NCI-H1417 (cell line): ENCODE results near the gene CDC73.
"Not testable (repeated sequence)": the region's sequence is repeated elsewhere in the genome, so short reads cannot be mapped to it uniquely, and the experiment has no call there.

Experiments used
- DNase-seq, 3 experiments: peaks; one replicate each; lab custom pipeline; 2025; lab: John Stamatoyannopoulos, UW

The CDC73 gene

DNA sequence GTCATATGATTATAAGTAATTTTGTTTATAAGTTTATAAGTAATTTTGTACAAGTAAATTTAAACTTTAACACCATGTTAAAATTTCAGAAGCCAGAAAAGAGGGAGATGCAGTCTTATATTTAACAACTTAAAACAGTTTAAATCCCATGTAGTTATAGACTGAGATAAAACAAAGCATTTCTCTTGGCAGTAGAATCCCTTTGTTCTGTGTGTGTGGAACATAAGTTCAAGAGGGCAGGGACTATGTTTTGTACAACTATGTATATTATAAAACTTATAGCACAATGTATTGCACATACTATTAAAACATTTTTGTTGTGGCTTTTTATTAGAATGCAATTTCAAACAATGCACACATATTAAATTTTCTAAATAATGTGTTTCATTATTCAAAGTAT, 109.3 kb downstream of the CDC73 start:
- DNase-seq = not testable (repeated sequence)

DNA sequence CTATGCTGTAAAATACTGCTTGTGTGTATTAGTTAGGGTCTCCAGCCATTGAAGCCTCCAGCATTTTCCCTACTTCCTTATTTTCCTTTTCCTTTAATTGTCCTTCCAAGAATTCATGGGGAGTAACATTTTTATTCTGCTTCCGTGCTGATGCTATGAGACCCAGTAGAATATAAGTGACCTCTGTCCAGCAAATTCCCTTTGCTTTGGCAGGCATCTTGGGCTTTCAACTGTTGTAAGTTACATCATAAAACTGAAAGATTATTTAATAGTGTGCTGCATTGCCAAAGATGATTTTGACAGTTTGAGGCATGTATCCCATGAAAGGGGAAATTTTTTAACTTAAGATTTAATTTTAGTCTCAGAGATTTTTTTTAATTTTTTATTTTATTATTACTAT, 112.7 kb downstream of the CDC73 start:
- no peak for DNase-seq

DNA sequence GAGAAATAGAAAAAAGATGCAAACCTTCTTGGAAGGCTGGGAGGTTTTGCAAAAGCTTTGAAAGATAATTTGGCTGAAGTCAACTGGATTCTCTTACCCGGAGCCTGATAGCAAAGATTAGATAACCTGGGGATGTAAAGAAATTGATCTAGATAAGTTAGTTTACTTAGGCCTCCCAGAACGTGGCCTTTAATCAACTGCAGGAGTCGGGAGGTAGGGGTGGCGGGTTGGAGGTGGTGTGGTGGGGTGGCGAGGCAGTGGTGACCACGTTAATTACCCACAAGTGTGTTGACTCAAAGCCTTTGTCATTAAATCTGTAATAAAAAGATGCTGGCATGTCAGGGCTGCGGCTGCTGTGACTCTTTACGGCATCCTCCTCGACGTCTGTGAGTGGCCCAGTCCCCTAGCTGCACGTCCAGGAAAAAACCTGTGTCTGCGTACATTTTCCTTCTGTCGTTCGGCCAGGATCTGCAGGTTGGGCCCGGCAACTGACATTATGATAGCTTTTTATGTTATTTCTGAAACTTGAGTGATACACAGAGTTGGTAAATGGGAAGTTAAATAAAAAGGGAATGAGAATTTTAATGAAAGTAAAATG, 115.6 kb downstream of the CDC73 start:
- DNase-seq = no peak

DNA sequence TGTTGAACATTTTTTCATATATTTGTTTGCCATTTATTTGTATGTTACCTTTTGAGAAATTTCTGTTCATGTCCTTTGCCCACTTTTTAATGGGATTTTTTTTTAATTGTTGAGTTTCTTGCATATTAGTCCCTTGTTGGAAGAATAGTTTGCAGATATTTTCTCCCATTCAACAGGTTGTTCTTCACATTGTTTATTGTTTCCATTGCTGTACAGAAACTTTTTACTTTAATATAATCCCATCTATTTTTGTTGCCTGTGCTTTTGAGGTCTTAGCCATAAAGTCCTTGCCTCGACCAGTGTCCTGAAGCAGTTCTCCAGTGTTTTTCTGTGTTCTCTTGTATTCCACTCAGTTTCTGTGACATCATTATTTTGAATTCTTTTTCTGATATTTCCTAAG, 118.8 kb downstream of the CDC73 start:
- DNase-seq = no peak

DNA sequence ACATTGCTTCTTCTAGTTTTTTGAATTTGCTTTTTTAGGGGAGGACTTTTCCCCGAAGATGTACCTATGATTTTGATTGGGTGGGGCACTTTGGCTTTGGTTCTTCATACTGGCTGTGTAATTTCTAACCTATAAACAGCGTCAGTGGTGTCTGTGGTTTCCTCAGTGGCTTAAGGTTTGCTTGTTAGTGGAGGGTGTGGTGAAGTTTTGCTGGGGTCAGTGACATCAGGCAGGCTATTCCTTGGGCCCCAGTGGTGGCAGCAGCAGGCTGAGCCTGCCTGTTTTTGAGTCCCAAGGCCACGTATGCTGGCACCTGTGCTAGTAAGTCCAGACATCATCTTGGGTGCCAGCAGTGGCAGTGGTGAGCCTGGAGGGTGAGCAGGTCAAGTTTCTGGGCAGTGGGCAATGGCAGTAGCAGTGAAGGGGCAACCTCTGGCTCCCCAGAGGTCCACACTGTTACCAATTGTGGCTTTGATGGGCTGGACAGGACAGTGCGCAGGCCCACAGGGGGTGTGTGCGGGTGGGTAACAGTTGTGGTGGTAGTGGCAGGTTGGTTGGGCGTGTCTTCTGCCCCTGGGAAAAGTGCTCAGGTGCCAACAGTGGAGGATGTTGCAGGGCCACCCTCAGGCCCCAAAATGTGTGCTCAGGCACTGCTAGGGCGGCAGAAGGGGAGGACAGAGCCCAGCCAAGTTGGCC, 119.4 kb downstream of the CDC73 start:
- DNase-seq = no peak

DNA sequence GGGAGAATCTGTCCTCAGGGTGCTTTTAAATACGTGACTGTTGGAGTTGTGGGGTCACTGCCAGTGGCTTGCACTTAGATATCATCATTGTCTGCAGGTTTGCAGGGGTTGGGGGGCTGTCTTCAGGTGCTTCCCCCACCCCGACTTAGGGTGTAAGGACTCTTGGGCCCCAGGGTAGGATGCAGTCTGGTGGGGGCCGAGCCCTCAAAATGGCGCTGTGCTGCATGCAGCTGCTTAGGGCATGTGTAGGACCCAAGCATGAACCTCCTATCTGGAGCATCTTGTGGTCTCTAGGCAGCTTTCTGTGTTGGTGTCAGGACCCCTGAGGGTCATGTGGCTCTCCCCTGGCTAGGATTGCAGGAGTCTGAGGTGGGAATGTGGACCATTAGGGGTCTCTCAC, 120.2 kb downstream of the CDC73 start:
- DNase-seq = no peak

DNA sequence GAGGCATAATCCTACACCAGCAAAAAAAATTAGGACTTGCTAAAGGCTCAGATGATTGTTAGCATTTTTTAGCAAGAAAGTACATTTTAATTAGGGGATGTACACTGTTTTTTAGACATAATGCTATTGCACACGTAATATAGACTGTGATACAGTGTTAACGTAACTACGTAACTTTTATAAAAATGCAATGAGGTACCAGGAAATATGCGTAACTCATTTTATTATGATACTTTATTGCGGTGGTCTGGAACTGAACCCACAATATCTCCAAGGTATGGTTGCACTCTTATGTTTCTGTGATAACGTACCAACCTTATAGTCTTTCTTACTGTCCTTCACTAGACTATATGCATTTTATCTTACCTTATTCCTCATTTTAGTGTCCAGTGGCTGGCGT, 127.4 kb downstream of the CDC73 start:
- DNase-seq = no peak

DNA sequence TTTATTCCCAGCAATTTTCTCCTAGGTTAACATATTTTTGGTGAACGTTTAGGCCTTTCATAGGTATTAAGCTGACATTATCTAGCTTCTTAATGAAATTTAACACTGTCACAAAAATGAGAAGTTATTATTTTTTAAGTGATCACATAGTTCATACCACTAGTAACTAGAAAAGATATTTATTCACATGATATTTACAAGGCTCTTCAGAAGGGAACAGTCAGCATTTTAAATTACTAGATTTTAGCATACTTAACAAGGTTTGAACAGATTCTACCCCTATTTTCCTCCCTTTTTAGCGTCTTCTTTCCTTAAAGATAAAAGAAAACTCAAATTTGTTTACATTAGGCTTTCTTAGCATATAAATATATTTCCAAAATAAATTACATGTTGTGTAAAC, 130.1 kb downstream of the CDC73 start:
- DNase-seq = no peak

DNA sequence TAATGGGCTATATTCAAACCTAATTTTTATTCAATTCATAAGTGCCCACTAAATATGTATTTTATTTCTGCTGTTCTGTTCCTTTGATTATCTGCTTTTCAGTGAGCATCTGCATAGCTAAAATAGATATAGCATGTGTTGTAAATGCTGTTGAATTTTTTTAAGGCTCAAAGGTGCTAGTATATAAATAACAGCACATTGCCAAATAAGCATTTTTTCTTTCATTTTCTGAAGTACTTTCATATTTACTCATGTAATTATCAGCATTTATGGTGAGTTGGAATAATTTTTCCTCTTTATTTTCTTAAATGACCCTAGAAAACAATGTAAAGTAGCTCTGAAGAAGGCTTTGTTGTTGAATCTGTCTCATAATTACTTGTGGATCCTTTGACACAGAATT, 134.2 kb downstream of the CDC73 start:
- DNase-seq = peak in 1 of 3 experiments; percentile 40

DNA sequence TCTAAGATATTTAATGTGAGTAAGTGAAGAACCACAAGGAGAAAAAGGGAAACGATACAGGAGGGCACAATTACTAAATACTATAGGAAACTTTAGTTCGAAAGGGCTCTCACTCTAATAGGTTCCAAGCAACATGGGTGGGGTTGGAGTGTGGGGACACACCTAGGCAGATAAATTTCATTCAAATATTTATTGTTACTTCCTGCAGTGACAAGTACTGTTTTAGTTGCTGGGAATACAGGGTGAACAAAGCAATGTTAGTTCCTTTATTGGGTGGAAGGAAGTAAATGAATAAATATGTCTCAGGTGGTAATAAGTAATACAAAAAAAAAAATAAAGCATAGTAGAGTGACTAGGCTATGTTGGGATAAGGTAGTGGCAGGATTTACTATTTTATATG, 137.8 kb downstream of the CDC73 start:
- DNase-seq = no peak

DNA sequence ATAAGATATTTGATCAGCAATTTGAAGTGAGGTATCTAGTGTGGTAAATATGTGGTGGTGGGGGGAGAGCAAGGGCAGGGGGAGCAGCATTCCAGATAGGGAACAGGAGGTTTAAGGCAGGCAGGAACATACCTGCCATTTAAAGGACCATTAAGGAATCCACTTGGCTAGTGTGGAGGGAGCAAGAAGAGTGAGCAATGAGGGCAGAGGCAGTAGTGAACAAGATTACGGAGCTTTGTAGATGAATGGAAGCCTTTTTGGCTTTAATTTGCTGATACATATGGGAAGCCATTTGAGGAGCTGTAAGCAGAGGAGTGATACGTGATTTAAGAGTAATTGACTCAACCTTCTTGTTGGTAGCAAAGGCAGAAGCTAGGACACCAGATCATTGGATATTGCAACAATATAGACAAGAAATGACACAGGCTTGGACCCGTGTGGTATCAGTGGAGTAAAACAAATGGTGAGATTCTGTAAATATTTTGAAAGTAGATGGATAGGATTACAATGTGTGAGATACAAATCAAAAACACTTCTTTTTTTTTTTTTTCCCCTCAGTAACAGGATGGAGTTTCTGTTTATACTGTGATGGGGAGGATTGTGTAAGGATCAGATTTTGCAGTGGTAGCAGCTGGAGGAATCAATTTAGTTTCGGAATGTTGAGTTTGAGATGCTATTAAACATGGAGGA, 138.4 kb downstream of the CDC73 start:
- no peak for DNase-seq

DNA sequence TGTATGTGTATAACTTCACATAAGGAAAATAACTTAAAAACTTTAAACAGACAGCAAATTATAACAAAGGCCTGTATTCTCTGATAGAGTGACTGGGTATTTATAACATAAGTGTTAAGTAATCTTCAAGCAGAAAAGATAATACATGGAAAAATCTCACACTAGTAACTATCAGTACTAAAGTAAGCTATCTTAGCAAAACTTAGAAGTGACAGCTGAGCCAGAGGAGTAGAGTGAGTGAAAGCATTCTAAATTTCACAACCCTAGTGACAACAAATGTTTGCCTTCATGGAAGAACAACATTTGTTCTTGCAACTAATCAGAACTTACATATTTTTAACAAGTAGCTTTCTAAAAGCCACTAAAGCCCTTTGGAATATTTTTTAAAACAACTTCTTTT, 139.1 kb downstream of the CDC73 start:
- DNase-seq = no peak

DNA sequence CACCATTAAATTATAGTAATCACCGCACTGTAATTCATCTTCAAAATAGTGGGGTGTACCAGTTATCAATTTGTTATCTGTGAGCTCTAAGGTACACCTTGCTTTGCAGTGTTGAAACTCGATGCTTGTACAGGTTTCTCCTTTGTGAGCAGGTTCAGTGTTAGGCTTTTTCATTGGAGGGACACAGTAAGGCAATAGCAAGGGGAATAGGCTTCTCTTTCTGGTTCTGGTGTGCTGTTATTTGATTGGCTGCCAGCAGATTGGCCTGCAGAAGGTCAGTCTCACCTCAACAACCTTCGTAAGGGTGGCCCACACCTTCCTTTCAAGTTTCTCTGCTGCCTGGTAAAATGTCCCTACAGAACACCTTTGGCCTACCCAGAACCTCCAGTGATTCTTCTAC, 140.8 kb downstream of the CDC73 start:
- no peak for DNase-seq

DNA sequence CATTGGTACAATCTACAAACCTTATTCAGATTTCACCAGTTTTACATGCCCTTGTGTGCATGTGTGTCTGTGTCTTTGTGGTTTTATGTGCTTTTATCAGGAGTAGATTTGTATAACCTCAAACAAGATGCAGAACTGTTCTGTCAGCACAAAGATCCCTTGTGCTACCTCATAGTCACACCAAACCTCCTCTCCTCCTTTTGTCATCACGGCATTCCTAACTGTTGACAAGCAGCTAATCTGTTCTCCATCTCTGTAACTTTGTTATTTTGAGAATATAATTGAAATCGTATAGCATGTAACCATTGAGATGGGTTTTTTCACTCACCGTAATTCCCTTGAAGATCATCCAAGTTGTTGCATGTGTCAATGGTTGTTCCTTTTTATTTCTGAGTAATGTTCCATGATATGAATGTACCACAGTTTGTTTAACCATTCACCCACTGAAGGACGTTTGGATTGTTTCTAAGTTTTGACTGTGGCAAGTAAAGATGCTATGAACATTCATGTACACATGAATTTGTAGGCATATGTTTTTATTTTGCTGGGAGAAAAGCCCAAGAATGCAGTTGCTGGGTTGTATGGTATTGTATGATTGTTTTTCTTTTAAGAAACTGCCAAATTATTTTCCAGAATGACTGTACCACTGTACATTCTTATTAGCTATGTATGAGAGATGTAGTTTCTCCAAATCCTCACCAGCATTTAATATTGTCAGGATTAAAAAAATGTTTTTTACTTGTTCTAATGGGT, 142.7 kb downstream of the CDC73 start:
- DNase-seq = no peak

DNA sequence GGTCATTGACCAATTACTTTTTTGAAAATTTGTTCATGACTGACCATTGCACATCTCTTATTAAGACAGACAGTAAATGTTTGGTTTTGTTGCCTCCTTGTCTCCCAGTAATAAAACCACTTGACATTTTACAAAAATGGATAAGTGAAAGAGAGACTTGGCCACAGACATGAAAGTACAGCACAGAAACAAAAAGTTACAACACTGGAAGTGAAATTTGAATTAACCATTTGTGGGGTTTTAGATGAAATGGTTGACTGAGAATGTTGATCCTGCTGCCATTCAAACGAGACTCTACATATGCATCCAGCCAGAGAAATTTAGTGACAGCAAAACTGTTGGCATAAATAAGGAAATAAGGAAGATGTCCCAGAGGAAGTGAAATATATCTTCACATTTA, 143.9 kb downstream of the CDC73 start:
- DNase-seq = no peak

DNA sequence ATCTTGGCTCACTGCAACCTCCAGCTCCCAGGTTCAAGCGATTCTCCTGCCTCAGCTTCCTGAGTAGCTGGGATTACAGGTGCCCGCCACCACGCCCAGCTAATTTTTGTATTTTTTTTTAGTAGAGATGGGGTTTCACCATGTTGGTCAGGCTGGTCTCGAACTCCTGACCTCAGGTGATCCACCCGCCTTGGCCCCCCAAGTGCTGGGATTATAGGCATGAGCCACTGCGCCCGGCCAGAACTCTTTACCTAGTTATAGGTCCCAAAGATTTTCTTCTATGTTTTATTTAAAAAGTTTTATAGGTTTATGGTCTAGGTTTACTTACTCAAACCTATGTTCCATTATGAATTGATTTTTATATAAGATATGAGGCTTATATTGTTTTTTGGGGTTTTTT, 145.0 kb downstream of the CDC73 start:
- not testable (repeated sequence) for DNase-seq

DNA sequence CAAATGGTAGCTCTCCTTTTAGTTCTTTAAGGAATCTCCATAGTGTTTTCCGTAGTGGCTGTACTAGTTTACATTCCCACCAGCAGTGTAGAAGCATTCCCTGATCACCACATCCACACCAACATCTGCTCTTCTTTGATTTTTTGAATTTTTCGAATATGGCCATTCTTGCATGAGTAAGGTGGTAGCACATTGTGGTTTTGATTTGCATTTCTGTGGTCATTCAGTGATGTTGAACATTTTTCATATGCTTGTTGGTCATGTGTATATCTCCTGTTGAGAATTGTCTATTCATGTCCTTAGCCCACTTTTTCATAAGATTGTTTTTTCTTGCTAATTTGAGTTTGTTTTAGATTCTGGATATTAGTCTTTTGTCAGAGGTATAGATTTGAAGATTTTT, 149.2 kb downstream of the CDC73 start:
- DNase-seq = no peak

DNA sequence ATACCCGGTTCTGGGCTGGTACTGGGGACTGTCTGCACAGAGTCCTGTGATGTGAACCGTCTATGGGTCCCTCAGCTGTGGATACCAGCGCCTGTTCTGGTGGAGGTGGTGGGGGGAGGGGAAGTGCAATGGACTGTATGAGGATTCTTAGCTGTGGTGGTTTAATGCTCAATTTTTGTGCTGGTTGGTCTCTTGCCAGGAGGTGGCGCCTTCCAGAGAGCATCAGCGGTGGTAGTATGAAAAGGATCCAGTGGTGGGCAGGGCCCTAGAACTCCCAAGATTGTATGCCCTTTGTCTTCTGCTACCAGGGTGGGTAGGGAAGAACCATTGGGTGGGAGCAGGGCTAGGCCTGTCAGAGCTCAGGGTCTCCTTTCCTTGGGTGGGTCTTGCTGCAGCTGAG, 153.9 kb downstream of the CDC73 start:
- no peak for DNase-seq

DNA sequence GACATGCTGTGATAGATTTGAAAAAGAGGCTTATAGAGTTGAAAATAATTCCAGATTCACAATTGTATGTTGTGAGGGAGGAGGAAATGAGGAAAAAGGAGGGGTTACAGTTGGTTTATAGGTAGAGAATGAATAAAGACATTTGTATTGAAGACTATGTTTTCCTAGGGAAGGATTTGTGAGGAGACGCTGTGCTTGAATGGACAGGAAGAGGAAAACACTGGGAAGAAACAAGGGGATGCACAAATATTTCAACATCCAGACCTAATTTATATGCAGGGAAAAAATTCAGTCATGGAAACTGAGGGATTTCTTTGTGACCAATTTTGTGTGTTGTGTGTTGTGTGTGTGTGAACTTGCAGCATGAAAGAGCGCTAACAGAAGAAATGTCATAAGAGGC, 157.1 kb downstream of the CDC73 start:
- DNase-seq = no peak

DNA sequence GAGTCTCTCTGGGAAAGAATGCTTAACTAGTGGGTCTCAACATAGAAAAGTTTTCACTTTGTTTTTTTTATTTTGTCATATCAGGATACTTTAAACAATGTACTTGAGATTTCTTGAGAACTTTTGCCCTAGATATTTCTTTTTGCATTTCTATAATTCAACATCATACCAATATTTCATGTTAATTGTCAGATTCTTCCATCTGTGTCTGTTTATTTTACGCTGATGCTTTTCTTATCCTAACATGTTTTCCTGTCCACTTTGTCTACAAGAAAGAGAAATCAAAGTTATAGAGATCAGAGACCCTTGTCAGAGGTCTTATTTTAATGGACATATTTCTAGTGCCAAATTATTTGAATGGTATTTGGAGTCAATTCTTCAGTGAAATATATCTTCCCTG, 160.1 kb downstream of the CDC73 start:
- DNase-seq = no peak

DNA sequence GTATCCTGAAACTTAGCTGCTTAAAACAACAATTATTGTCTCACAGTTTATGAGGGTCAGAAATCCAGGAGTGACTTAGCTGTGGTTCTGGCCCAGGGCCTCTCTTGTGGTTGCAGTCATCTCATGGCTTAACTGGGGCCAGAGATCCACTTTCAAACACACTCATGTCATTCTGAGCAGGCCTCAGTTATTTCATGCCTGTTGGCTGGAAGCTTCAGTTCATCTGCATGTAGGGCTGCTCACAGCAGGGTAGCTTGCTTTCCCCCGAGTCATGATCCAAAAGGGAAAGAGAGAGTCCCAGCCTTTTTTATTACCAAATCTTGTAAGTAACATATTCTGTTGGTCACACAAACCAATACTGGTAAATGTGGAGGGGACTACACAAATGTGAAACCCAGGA, 161.2 kb downstream of the CDC73 start:
- no peak for DNase-seq

DNA sequence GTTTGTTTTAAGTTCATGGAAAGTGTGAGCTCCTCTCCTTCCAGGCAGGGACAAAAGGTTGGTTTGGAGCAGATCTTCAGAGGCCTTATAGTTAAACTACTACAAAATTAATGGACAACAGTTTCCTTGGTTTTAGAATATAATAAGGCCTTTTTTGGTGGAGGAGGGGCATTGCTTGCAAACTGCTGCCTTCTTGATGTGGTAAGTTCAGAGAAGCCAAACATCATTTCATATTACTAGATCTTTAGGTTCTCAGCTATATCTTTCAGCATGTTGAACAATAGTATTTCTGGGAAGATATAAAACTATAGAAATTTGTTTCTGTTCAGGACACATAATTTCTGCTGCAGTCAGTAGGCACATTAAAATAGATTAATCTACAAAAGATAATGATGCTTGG, 162.4 kb downstream of the CDC73 start:
- peak in 1 of 3 experiments; percentile 17 for DNase-seq

DNA sequence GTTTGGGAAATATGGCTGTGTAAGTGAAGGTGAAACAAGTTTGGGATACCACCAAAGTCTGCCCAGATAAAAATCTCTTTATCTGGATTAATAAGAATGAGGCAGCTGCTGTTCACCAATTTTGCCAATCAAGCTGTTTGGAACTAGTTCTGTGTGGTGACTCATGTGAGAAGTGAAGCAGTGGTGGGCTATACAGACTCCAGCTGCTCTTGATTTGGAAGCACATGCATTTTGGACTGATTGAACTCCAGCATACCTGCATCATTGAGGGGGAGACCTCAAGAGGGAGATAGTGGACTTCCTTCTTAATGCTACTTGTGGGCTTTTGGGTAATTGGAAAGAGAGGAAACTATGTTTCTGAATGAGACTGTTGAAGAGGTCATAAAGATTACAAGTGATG, 163.8 kb downstream of the CDC73 start:
- no peak for DNase-seq
